ENCODE data around the gene BCL11A. TPM values are rescaled to one million over a fixed set of nuclear protein-coding genes. Genes with fewer than 3 reads are reported as not detected.

Gene BCL11A
- 46.2 and 47.9 TPM in 2 replicates for total RNA-seq
- long read RNA-seq, partial matches to known transcripts = 0 of 8 reads
- long read RNA-seq, other reads (novel, unspliced or antisense) = 7 of 8 reads

- H3K27ac Mint-ChIP-seq = peak within 1 kb of the TSS; percentile 95
- H3K4me3 Mint-ChIP-seq (ENCODE audit: low read depth) = peak within 1 kb of the TSS; percentile 96
- H3K9me3 Mint-ChIP-seq (ENCODE audit: low read depth) = no peaks in the 10 kb centered on the region
- no peaks in the 10 kb centered on the region for H3K36me3 Mint-ChIP-seq (ENCODE audit: insufficient read depth)
- peak; percentile 60 for DNase-seq (ENCODE audit: low spot score, unreplicated experiment)
- peaks cover 26% of the 10 kb centered on the region for H3K4me1 Mint-ChIP-seq (ENCODE audit: low read depth)
- peaks cover 34% of the 10 kb centered on the region for H3K27me3 Mint-ChIP-seq
- TF ChIP-seq, protein P1, sequence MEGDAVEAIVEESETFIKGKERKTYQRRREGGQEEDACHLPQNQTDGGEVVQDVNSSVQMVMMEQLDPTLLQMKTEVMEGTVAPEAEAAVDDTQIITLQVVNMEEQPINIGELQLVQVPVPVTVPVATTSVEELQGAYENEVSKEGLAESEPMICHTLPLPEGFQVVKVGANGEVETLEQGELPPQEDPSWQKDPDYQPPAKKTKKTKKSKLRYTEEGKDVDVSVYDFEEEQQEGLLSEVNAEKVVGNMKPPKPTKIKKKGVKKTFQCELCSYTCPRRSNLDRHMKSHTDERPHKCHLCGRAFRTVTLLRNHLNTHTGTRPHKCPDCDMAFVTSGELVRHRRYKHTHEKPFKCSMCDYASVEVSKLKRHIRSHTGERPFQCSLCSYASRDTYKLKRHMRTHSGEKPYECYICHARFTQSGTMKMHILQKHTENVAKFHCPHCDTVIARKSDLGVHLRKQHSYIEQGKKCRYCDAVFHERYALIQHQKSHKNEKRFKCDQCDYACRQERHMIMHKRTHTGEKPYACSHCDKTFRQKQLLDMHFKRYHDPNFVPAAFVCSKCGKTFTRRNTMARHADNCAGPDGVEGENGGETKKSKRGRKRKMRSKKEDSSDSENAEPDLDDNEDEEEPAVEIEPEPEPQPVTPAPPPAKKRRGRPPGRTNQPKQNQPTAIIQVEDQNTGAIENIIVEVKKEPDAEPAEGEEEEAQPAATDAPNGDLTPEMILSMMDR (IDR thresholded peaks at IDR 0.05; ENCODE audit: unreplicated experiment) = no peak
These were observed at the start of gene BCL11A for GRCh38 chr2:60553495-60554073. Gene BCL11A (minus strand): TSS chr2:60553654. CDS start chr2:60553270, 384 bp downstream.

DNA sequence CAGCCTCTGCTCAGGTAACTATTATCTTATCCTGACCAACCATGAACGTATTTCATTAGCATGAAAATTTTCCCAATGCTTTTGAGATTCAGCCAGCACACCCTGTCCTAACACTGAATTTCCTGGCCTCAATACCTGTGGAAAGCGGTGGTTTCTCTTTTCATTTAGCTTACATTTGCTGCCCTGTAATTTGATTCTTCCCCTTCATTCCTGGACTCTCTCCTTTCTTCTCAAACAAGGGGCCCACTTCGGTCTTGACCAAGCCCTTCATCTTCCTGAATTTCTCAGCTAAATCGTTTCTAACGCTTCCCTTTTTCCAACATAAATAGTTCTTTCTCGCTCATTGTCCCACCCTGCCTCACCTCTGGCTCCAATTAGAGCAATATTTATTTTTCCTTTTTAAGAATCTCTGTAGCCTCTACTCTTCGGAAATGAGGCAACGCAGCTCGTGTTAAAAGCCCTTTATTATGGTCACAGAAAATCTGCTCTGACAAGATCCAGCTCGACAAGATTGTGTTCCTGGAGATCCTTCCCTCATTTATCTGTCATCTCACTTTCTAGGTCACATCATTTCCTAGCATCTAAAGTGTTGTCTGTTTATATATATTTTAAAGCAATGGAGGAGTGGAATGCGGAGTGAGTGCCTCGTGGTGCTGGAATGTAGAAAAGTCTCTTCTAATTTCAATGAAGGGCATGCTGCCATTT is 49.5 kb upstream of the BCL11A start:
- no peaks in the 10 kb centered on the region for H3K36me3 Mint-ChIP-seq (ENCODE audit: insufficient read depth)
- H3K27ac Mint-ChIP-seq = peak overlapping the region; percentile 45
- H3K4me3 Mint-ChIP-seq (ENCODE audit: low read depth) = no peak overlapping the region
- TF ChIP-seq, protein P1 (IDR thresholded peaks at IDR 0.05; ENCODE audit: unreplicated experiment) = no peak
- no peaks in the 10 kb centered on the region for H3K27me3 Mint-ChIP-seq
- peaks cover 5% of the 10 kb centered on the region for H3K4me1 Mint-ChIP-seq (ENCODE audit: low read depth)
- DNase-seq (ENCODE audit: low spot score, unreplicated experiment) = no peak
- H3K9me3 Mint-ChIP-seq (ENCODE audit: low read depth) = peaks cover 11% of the 10 kb centered on the region

GRCh38 chr2:60602388-60602787 is 48.9 kb upstream of the BCL11A start:
- H3K27me3 Mint-ChIP-seq = no peaks in the 10 kb centered on the region
- DNase-seq (ENCODE audit: low spot score, unreplicated experiment) = no peak
- H3K36me3 Mint-ChIP-seq (ENCODE audit: insufficient read depth) = no peaks in the 10 kb centered on the region
- TF ChIP-seq, protein P1 (IDR thresholded peaks at IDR 0.05; ENCODE audit: unreplicated experiment) = no peak
- H3K27ac Mint-ChIP-seq = no peak overlapping the region
- H3K4me1 Mint-ChIP-seq (ENCODE audit: low read depth) = peaks cover 5% of the 10 kb centered on the region
- peaks cover 11% of the 10 kb centered on the region for H3K9me3 Mint-ChIP-seq (ENCODE audit: low read depth)
- no peak overlapping the region for H3K4me3 Mint-ChIP-seq (ENCODE audit: low read depth)

DNA sequence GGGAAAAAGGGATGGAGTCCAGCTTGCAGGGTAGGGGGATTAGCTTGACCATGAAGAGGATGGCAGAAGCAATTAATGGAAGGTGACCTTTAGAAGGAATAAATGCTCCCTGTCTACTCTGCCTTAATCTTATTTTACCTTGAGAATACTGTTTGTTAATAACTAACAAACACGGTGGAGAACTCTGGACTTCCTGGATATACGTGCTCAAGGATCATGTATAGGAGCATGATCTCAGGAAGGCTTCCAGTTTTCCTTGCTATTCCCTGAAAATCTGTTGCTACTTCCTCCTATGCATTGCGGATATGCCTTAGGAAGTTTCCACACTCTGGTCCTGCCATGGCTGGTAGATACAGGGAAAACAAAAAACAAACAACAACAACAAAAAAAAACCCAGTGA is 44.8 kb upstream of the BCL11A start:
- Mint-ChIP-seq H3K27me3 (no peaks in the 10 kb centered on the region), H3K4me3 (ENCODE audit: low read depth) (no peak overlapping the region), H3K9me3 (ENCODE audit: low read depth) (peaks cover 14% of the 10 kb centered on the region), H3K4me1 (ENCODE audit: low read depth) (peaks cover 11% of the 10 kb centered on the region), H3K36me3 (ENCODE audit: insufficient read depth) (no peaks in the 10 kb centered on the region), H3K27ac (no peak overlapping the region)
- TF ChIP-seq, protein P1 (IDR thresholded peaks at IDR 0.05; ENCODE audit: unreplicated experiment) = no peak
- no peak for DNase-seq (ENCODE audit: low spot score, unreplicated experiment)

DNA sequence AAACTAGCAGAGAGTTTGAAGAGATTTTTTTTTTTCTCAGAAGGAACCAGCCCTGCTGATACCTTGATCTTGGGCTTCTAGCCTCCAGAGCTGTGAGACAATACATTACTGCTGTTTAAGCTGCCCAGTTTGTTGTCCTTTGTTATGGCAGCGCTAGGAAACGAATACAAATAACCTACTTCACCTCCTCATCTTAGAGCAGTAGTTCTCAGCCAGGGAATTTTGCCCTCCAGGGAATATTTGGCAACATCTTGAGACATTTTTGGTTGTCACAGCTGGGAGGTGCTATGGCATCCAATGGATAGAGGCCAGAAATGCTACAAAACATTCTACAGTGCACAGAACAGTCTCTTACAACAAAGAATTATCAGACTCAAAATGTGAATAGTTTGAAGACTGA is 43.9 kb upstream of the BCL11A start:
- H3K4me1 Mint-ChIP-seq (ENCODE audit: low read depth) = peaks cover 7% of the 10 kb centered on the region
- H3K4me3 Mint-ChIP-seq (ENCODE audit: low read depth) = no peak overlapping the region
- no peaks in the 10 kb centered on the region for H3K36me3 Mint-ChIP-seq (ENCODE audit: insufficient read depth)
- DNase-seq (ENCODE audit: low spot score, unreplicated experiment) = no peak
- H3K9me3 Mint-ChIP-seq (ENCODE audit: low read depth) = peaks cover 22% of the 10 kb centered on the region
- TF ChIP-seq, protein P1 (IDR thresholded peaks at IDR 0.05; ENCODE audit: unreplicated experiment) = no peak
- H3K27me3 Mint-ChIP-seq = no peaks in the 10 kb centered on the region
- H3K27ac Mint-ChIP-seq = no peak overlapping the region

Data from progenitor cell of endocrine pancreas (in vitro differentiated cells).